Stimulated activated CD4-positive, alpha-beta T cell treated with anti-CD3 and anti-CD28 coated beads, Interleukin-4, amount 100 ng/mL, for 4 hours (primary cell): ENCODE results near the gene TGIF2LY.
"Not testable (repeated sequence)": the region's sequence is repeated elsewhere in the genome, so short reads cannot be mapped to it uniquely, and the experiment has no call there.

ENCODE experiments used
- DNase-seq, 2 experiments: peaks; one replicate each; pipeline ENCODE4 v3.0.0-alpha.2; 2020

The TGIF2LY gene

DNA sequence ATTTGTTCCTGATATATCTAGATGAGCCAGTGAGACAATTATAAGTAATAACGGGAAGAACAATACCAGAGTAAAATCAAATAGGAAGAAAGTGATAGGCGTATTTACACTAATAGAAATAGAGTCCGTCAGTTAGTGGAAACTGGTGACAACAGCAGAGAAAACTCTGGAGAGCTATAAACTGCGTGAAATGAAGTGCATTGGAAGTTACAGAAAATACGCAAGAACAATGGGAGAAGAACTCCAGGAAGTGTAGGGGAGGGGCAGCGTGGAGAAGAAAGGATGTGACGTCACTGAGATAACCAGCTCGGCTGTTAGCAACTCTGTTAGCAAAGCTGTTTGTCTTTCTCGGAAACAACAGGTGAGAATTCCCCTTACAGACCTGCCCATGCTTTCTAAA lies at the start of gene TGIF2LY:
TSS of gene TGIF2LY (plus strand) at position 301 of the 400 bp plus-strand sequence. CDS start 178 bp downstream, outside the sequence.
- DNase-seq, result not testable (repeated sequence)
